Rectal smooth muscle tissue (tissue), 1 donor: ENCODE measurements around the gene FBXW5.
A peak's percentile ranks its signal among the peaks of the same experiment; 100 is the strongest.

Source experiments
- H3K27ac ChIP-seq: one replicate; pipeline ENCODE4 v1.7.0; 2013; ENCODE audit warnings: low read depth, low read length, inconsistent platforms
- H3K27me3 ChIP-seq: one replicate; pipeline ENCODE4 v1.7.0; 2013; ENCODE audit warnings: low read length; ENCODE audit not compliant: control insufficient read depth, insufficient read depth
- H3K36me3 ChIP-seq: one replicate; pipeline ENCODE4 v1.7.0; 2013; ENCODE audit warnings: low read length; ENCODE audit not compliant: control insufficient read depth, insufficient read depth
- H3K4me1 ChIP-seq: one replicate; pipeline ENCODE4 v1.7.0; 2013; ENCODE audit warnings: low read length; ENCODE audit not compliant: control insufficient read depth, insufficient read depth
- H3K4me3 ChIP-seq: one replicate; pipeline ENCODE4 v1.7.0; 2013; ENCODE audit warnings: low read length
- H3K9ac ChIP-seq: one replicate; pipeline ENCODE4 v1.7.0; 2013; ENCODE audit warnings: low read length

The FBXW5 gene

DNA sequence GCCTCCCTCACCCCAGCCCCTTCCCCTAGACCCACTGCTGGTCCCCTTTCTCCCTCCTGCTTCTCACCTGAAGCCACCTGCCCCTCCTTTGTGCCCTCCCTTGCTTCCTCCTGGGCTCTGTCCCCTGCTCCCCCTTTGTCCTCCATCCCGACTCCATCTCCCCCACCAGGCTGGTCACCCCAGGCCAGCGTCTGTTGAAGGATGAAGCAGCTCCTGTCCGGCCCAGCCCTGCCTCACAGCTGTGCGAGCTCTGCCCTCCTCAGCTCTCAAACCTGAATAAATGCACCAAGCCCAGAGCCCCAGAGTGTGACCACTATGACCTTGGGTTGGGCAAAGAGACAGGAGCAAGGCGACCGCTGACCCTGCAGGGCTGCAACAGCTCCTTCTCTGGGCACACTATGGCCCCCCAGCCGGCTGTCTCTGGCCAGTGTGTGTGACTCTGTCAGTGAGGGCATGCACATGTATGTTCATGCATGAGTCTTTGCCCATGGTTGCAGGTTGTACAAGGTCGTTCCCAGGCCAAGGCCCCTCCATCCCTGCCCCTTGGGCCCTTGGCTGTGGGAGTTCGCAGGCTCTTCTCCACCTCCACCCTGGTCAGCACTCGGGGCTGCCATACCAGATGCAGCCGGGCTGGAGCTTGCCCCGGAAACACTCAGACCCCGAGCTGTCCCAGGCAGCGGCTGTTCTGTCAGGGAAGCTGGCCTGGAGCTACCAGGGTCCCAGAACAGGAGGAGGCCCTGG, 10.8 kb upstream of the FBXW5 start:
- Histone ChIP-seq H3K9ac (no peak overlapping the region), H3K36me3 (no peaks in the 10 kb centered on the region), H3K4me3 (no peak overlapping the region), H3K27me3 (no peaks in the 10 kb centered on the region), H3K27ac (no peak overlapping the region), H3K4me1 (no peaks in the 10 kb centered on the region)

DNA sequence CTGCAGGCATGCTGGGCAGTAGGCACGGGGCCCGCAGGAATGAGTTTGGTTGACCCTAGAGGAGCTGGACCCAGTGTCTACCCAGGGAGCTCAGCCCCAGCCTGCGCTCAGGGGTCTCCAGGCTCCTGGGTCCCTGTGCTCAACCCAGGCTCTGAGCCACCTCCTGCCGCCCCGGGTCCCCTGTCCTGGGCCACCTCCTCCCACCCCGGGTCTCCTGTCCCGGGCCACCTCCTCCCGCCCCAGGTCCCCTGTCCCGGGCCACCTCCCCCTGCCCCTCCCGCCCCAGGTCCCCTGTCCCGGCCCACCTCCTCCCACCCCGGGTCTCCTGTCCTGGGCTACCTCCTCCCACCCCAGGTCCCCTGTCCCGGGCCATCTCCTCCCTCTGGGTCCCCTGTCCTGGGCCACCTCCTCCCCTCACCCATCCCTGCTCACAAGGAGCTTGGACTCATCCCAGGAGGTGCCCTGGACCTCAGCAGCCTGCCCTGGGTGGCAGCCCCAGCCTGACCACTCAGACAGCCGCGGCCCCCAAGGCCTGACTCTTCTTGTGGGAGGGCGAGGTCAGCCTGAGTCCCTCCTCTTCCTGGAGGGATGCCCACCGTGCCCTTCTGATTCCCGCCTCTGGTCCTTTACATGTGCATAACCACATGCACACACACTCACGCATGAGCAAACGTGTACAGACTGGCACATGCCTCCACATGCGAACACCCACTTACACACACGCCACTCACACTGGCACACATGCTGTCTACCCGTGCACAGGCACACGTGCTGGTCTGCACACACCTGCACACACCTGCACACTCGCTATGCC, 9.9 kb upstream of the FBXW5 start:
- no peaks in the 10 kb centered on the region for H3K27me3 ChIP-seq
- no peaks in the 10 kb centered on the region for H3K36me3 ChIP-seq
- H3K4me3 ChIP-seq: no peak overlapping the region
- no peak overlapping the region for H3K27ac ChIP-seq
- H3K4me1 ChIP-seq: no peaks in the 10 kb centered on the region
- no peak overlapping the region for H3K9ac ChIP-seq

DNA sequence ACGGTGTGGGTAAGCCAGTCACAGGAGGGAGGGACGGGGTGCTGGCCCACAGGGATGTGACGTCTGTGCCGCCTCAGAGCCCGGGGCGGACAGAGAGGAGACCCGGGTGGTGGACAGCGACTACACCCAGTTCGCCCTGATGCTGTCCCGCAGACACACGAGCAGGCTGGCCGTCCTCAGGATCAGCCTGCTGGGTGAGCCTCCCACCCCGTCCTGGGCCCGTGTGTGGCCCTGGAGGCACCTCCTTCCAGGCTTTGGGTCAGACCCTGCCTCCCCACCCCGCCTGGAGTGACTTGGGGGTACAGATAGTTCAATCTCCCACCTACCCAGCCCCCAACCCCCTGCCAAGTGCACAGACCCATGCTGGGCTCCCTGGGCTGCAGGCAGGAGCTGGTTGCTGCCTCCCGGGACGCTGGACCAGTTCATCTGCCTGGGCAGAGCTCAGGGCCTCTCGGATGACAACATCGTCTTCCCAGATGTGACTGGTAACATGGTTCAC, 9.3 kb upstream of the FBXW5 start:
- Histone ChIP-seq H3K36me3 (no peaks in the 10 kb centered on the region), H3K9ac (no peak overlapping the region), H3K4me1 (no peaks in the 10 kb centered on the region), H3K4me3 (no peak overlapping the region), H3K27me3 (no peaks in the 10 kb centered on the region), H3K27ac (no peak overlapping the region)

DNA sequence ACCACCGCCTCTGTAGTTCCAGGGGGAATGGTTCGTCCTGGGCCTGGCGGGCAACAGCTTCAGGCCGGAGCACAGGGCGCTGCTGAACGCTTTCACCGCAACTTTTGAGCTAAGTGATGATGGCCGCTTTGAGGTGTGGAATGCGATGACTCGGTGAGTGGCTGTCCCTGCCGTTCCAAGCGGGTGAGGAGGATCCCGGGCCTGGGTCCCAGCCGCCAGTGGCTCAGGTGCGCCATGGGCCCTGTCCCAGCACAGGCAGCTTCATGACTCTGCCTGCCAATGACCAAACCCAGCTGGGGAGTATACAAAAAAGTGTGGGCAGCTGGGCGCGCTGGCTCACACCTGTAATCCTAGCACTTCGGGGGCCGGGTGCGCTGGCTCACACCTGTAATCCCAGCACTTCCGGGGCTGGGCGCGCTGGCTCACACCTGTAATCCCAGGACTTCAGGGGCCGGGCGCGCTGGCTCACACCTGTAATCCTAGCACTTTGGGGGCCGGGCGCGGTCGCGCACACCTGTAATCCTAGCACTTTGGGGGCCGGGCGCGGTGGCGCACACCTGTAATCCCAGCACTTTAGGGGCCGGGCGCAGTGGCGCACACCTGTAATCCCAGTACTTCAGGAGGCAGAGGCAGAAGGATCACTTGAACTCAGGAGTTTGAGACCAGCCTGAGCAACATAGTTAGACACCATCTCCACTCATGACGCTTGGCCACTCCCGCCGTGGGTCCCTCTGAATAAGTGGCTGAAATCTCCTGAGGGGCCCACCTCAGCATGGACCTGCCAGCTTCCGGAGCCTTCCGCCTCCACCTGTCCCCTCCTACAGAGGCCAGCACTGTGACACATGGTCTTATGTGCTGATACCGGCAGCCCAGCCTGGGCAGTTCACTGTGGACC, 8.6 kb upstream of the FBXW5 start:
- H3K36me3 ChIP-seq: no peaks in the 10 kb centered on the region
- H3K27ac ChIP-seq: no peak overlapping the region
- no peaks in the 10 kb centered on the region for H3K27me3 ChIP-seq
- H3K4me3 ChIP-seq: no peak overlapping the region
- no peaks in the 10 kb centered on the region for H3K4me1 ChIP-seq
- H3K9ac ChIP-seq: no peak overlapping the region

DNA sequence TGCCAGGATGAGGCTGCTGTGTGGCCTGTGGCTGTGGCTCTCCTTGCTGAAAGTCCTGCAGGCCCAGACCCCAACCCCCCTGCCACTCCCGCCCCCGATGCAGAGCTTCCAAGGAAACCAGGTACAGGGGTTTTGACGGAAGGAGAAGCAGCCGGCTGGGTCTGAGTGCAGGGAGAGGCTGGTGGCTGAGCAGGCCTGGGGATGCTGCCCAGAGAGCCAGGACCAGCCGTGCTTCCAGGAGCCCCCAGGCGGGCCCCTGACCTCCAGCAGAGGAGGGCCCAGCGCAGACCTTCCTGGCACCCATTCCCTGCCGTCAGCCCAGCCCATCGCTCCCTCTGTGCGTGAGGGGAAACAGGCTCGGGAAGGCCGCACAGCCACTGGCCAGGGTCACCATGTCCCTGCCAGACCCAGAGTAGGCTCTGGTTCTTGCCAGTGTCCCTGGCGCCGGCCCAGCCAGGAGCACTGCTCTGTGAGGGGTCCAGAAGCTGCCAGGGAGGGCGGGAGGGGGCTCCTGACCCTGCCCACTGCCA, 7.8 kb upstream of the FBXW5 start:
- Histone ChIP-seq H3K36me3 (no peaks in the 10 kb centered on the region), H3K27me3 (no peaks in the 10 kb centered on the region), H3K9ac (no peak overlapping the region), H3K4me1 (no peaks in the 10 kb centered on the region), H3K4me3 (no peak overlapping the region), H3K27ac (no peak overlapping the region)

DNA sequence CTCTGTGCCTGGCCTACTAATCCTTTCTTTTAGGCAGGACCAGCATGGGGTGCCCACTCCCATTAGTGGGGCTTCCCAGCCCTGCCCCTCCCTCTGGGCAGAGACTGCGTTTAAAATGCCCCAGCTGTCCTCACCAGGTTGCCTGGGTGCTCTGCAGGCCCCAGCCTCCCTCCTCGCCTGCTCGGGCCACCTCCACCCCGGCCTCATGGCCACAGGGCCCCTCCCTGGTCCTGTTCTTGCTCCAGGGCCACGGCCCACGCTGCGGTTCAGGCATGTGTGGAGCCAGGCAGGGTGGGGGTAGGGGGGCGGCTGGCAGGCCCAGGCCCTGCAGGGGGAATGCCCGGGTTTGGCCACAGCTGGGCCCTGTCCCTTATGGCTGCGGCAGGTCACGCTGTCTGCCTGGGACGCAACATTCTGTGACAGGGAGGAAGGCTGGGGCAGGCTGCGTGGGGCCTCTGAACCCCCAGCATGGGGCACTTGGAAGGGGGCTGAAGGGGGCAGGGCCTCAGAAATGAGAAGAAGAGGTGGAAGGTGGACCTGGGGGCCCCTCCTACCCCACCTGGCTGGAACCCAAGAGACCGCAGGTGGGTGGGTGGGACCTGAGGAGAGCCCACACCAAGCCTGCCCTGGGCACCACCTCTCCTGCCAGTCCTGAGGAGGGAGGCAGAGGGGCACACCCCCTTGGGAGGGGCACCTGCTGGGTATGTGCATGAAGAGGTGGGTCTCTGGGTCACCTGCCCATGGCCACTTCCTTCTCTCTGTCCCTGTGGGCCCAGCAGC, 7.2 kb upstream of the FBXW5 start, which contains the start of gene LCN12:
LCN12 (plus strand) TSS at position 733 of the 780 bp plus-strand sequence. CDS start 55 bp downstream, outside the sequence.
- H3K27ac ChIP-seq: no peak within 1 kb of the TSS
- no peak within 1 kb of the TSS for H3K4me3 ChIP-seq
- H3K36me3 ChIP-seq: no peaks in the 10 kb centered on the region
- no peak within 1 kb of the TSS for H3K9ac ChIP-seq
- H3K4me1 ChIP-seq: no peaks in the 10 kb centered on the region
- no peaks in the 10 kb centered on the region for H3K27me3 ChIP-seq

DNA sequence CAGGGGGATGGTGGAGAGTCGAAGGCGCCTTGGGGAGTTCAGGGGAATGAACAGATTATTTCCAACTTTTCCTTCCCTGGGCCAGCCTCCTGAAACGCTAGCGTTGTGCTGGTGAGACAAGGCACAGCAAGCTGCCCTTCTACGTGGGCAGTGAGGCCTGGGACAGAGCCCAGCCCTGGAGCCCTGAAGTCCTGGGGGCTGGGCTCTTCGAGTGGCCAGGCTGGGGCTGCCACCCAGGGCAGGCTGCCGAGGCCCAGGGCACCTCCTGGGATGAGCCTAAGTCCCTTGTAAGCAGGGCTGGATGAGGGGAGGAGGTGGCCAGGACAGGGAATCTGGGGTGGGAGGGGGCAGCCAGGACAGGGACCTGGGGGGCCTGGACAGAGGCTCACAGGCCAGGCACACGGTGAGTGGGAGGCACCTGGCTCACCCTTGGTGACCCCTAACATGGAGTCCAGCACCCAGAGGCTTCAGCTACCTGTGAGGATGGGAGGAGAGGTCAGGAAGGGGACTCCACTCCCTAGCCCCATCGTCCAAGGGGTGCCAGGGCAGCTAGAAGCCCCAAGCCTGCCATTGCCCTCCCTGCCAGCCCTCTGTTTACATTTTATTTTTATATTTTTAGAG, 6.2 kb upstream of the FBXW5 start:
- Histone ChIP-seq H3K27ac (peak overlapping the region; percentile 59), H3K27me3 (no peaks in the 10 kb centered on the region), H3K4me3 (peak overlapping the region; percentile 91), H3K4me1 (no peaks in the 10 kb centered on the region), H3K36me3 (no peaks in the 10 kb centered on the region), H3K9ac (peak overlapping the region; percentile 12)

DNA sequence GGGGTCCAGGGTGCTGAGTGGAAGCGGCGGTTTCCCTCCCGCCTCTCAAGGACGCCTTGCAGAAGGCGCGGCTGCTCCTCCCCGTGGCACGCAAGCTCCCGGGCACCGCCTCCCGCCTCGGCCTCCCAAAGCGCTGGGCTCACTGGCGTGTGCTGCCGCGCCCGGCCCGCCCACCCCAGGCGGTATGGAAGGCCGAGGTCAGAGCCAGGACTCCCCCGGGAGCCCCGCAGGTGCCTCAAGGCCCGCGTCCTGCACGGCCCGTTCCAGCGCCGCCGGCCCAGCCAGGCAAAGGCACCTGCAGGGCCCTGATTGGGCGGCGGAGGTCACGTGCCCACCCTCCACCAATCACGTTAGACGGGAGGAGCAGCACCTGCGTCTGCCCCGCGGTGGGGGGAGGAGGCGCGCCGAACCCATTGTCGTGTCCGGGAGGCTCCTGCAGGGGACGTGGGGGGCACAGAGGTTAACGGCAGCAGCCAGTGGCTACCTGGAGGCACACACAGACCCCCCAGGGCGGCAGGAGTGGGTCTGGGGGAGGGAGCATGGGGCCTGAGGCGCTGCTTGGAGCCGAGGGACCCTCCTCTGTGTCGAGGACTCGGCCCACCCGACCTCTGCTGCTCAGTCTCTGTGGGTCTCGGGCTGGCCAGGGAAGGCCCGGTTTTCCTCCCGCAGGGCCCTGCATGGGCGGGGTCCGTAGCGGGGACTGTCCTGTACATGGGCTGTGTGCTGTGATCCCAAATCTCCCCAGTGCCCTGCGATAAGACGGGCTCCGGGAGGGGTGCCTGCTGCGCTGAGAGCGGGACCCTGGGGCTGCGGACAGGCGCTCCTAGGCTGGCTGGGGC, 5.5 kb upstream of the FBXW5 start:
- H3K9ac ChIP-seq: peak overlapping the region; percentile 38
- peak overlapping the region; percentile 59 for H3K27ac ChIP-seq
- no peaks in the 10 kb centered on the region for H3K4me1 ChIP-seq

DNA sequence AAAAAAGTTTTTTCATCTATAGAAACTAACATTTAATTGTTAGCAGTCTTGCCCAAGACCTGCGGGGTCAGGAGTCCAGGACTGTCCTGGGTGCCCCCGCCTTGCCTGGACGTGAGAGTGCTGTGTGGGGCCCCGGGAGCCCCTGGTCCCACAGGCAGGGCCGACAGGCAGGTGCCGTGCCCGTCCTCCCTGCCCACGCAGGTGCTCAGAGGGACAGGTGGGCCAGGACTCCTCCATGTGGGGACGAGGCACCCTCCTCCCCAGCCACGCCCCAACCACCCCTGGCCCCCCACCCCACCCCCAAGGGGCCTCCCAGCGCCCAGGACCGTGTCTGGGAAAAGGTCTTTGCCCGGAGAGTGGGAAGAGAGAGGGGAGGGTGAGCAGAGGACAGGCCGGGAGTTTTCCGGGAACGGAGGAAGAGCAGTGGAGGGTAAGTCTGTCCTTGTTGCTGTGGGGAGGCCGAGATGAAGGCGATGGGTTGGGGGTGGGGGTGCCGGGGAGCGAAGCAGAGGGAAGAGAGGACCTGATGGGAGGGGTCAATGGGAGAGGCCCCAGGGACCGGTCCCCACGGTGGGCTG, 4.8 kb upstream of the FBXW5 start:
- peak overlapping the region; percentile 91 for H3K4me3 ChIP-seq
- peak overlapping the region; percentile 59 for H3K27ac ChIP-seq
- no peaks in the 10 kb centered on the region for H3K27me3 ChIP-seq
- H3K9ac ChIP-seq: peak overlapping the region; percentile 38
- H3K4me1 ChIP-seq: no peaks in the 10 kb centered on the region
- no peaks in the 10 kb centered on the region for H3K36me3 ChIP-seq

More for the DNA sequence above, 5.5 kb upstream of the FBXW5 start:
- Histone ChIP-seq H3K4me3 (peak overlapping the region; percentile 91), H3K27me3 (no peaks in the 10 kb centered on the region), H3K36me3 (no peaks in the 10 kb centered on the region)

DNA sequence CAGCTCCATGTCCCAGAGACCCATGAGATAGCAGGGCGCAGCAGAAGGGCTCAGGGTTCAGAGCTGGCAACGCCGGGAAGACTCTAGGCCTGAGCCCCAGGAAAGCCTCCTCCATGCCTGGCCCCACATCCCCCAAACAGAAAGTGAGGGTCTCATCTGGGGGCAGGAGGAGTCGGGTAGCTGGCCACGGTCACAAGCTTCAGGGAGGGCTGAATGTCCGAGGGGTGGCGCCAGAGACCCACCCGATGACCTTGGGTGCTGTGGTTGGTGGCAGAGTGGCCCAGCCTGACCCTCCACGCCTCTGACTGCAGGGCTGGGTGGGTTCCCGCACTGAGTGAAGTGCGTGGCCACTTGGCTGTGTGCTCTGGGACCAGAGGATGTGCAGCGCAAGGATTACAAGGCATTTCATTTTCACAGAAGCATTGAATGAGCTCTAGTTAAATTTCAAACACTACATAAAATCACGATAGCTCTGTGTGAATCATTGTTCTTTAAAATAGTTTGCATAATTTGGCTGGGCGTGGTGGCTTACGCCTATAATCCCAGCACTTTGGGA, 3.5 kb upstream of the FBXW5 start:
- H3K27me3 ChIP-seq: no peaks in the 10 kb centered on the region
- no peaks in the 10 kb centered on the region for H3K36me3 ChIP-seq
- H3K27ac ChIP-seq: no peak overlapping the region
- H3K4me1 ChIP-seq: peaks cover 3% of the 10 kb centered on the region
- no peak overlapping the region for H3K9ac ChIP-seq
- no peak overlapping the region for H3K4me3 ChIP-seq
